Measurements from ENCODE around the gene BTBD9.

Gene BTBD9

DNA sequence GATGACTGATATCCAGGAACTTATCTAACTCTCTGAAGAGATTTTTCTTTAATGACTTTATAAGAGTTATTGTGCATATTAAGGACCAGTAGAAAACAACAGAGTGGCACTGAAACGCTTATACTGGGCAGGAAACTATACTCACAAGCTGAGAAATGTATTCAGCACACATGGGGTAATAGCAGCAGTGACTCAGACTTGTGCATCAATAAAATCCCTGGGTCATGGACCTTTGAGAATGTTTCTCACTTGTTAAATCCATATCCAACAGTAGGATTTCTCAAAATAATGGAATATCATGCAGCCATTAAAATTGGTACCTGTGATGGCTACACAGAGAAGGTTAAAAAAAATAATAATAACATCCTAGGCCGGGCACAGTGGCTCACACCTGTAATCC is 219.5 kb downstream of the BTBD9 start:
- DNase-seq: no peak

DNA sequence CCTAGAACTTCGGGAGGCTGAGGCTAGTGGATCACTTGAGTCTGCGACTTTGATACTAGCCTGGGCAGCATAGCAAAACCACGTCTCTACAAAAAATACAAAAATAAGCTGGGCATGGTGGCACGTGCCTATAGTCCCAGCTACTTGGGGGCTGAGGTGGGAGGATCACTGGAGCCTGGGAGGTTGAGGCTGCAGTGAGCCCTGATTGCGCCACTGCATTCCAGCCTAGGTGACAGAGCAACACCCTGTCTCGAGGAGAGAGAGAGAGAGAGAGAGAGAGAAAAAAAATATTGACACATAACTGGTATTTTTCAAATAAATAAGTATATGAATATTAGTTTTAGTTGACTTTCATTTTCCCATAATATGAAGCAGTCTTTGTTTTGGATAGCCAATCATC is 222.2 kb downstream of the BTBD9 start:
- no peak for DNase-seq

DNA sequence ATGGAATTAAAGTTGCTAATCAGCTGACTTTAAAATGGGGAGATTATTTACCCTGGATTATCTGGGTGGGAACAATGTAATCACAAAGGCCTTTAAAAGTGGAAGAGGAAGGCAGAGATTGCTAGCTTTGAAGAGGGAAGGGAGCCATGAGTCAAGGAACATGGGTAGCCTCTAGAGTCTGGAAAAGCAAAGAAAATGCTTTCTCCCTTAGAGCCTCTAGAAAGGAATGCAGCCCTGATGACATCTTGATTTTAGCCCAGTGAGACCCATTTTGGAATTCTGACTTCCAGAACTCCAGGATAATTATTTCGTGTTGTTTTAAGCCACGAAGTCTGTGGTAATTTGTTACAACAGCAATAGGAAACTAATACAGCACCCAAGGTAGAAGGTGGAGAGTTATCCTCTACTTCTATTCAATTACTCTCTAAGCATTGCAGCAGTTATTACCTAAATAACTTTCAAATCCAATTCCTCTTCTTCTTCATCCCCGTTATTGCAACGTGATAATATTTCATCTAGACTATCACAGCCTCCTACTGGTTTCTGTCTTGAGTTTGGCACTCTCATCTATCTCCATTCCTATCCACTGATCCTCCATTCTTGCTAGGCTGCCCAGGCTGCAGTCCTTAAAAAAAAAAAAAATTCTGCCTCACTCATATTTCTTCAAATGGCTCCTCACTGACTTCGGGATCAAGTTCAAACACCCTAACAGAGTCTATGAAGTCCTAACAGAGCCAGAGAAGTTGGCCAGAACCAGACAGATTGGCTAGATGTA is 224.3 kb downstream of the BTBD9 start:
- DNase-seq: no peak

DNA sequence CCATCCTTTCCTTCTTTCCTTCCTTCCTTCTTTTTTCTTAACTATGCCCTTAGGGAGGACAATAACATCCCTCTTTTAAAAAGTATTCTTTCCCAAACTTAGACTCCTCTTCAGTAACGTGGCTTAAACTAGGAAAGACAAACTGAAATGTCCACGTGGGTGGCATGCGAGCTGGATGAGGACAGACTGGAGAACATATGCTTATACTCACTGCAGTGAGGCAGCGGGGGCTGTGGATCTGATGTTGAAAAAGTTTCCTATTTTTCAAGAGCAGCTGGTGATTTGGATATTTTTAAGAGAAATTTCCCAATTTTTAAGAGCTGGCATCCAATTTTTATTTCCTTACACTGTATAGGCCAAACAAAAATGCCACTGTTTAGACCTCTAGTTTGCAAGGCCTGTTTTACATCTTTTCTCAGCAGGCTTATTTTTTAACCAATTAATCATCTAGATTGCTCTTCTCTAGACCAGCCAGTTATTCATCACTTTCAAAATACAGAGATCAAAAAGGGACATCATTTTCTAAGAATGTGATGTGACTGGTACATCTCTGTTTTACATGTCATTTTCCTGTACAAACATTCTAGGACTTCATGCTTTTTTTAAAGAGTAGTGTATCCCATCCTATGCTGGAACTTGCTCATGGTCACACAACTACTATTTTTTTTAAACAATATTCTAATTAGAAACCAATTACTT is 226.5 kb downstream of the BTBD9 start:
- no peak for DNase-seq

DNA sequence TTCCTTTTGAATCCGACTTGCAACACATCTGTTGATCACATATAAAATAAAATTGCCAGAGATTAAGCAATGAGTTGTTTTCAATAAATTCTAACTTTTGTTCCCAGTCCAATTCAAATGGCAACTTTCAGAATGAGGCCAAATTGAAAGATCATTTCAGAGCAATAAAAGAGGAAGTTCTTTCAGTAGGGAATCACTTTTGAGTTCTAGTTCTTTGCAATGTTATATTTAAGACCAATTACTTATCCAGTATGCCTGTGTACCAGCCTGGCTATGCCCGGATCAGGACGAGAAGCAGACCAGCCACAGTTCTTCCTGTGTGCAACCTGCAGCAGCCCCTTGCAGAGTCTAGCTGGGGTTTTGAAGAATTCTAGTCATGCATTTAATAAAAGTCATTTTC is 232.5 kb downstream of the BTBD9 start:
- DNase-seq: no peak

DNA sequence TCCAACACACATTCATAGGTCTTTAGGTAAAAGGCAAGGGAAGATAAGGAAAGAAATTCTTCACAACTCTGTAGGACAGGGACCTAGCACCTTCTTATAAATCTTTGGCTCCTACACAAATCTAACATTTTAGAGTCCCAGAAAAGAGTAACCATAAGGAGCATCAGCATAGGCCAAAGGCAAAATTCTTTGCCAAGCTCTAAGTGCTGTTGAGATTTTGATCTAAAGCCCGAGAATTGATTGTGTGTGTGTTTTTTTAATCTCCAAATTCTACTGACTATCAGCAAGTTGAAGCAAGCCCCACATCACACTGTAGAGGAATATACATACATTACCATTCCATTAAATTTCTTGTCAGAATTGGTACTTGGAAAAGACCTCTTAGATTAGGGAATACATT is 233.6 kb downstream of the BTBD9 start:
- DNase-seq: no peak

DNA sequence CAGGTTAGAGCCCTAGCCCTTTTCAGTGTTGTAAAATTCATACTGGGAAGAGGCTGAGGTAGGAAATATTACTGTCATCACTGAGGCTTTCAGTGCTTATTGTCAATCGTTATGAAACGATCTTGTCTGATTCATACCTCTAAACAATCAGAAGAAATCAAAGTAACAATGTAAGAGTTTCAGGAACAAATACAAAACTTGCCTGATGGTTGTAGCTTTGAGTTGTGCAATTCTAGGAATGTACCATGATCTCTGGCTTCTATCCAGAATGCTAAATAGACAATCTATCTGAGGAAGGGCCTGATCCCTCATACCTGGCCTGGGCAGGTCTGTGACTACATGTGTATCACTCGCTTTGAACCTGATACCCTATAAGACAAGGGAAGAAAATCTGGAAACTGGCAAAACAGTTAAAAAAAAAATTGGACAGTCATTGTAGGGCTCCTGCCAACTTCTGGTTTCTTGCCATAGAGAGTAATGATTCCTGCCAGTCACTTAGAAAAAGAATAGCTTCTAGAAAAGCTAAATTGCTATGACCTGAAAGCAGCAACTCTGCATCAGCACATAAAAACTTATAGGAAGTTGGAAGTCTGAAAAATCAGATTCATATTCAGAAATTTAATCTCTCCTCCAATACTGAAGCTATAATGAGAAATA is 234.7 kb downstream of the BTBD9 start:
- DNase-seq: no peak

DNA sequence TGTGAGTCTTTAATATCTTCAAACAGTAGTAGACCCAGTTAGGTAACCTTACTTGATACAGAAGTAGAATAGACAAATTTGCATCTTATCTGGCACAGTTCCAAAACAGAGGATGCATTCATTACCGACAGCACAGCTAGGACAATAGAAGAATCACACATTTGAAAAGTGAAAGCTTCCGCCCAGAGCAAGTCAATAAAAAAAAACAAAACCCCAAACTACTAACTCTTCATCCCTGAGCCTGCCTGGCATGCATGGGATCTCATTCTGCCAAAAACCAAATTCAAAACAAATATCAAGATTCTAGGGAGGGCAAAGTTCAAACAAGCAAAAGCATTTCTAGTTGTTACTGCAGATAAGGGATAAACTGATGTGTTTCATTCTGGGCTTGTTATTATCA is 235.4 kb downstream of the BTBD9 start:
- no peak for DNase-seq

DNA sequence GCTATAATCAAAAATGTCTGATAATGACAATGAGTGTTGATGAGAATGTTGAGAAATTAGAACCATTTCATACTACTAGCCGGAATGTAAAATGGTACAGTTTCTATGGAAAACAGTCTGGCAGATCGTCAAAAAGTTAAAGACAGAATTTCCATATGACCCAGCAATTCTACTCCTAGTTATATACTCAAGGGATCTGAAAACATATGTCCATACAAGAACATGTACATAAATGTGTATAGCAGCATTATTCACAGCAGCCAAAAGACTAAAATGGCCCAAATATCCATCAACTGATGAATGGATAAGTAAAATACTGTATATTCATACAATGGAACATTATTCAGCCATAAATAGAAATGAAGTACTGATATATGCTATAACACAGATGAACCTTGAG is 236.2 kb downstream of the BTBD9 start:
- no peak for DNase-seq

DNA sequence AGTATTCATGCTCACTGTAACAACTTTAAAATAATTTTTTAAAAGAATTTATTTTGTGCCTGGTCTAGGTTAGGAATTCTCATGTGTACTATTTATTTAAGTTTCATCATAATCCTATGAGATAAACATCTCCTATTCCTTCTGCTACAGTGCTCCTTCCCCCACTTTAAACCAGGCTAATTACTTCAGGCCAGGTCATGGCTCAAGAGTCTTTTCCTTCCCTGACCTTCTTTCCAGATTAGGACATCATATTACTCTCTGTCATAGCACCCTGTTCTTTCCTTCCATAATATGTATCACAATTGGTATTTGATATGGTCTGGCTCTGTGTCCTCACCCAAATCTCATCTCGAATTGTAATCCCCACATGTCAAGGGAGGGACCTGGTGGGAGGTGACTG is 239.0 kb downstream of the BTBD9 start:
- no peak for DNase-seq

DNA sequence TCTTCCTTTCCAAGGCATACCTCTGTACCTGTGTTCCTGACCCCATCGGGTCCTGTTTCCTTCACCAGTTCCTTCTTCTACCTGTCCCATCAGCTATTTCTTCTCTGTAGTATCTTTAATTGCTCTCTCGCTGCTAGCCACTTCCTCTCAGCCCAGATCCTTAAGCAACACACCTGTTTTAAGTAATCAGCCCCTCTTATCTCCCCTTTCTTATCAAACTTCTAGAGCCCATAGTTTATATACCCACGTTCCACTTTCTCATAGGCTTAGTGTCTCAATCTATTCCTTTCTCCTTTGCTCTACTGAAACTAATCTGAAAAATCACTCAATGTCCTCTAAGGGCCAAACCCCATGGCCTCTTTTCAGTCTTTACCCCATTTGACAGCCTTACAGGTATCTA is 239.6 kb downstream of the BTBD9 start:
- no peak for DNase-seq

DNA sequence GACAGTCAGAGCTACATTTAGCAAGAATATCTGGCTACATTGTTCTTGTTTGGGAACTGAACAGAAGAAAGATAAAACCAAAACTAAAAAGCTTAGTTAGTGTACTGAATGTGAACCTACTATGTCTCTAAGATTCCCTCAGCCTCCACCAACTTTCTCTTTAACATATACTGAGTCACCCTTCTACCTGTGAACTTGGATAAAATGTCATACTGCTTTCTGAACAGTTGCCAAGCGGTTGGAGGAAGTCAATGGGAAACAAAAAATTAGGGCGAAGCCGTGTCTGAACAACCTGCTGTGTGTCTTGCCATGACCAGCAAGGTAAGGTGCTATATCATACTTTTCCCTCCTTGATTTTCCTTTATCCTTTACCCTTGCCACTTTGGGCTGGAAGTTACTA is 243.5 kb downstream of the BTBD9 start:
- DNase-seq: no peak

DNA sequence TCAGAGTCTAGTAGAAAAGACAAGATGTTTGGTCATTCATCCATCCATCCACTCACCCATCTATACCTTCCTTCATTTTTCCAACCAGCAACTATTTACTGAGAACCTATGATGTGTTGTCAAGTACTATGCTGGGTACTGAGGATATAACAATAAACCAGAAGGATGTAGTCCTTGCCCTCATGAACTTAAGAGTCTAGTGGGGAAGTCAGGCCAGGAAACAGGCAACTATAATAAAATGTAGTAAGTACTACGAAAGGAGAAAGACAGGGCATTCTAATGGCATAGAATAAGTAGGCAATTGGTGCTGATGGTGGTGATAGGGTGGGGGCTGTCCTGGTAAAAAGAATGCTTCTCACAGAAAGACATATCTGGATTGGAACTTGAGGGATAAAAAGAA is 245.7 kb downstream of the BTBD9 start:
- no peak for DNase-seq

DNA sequence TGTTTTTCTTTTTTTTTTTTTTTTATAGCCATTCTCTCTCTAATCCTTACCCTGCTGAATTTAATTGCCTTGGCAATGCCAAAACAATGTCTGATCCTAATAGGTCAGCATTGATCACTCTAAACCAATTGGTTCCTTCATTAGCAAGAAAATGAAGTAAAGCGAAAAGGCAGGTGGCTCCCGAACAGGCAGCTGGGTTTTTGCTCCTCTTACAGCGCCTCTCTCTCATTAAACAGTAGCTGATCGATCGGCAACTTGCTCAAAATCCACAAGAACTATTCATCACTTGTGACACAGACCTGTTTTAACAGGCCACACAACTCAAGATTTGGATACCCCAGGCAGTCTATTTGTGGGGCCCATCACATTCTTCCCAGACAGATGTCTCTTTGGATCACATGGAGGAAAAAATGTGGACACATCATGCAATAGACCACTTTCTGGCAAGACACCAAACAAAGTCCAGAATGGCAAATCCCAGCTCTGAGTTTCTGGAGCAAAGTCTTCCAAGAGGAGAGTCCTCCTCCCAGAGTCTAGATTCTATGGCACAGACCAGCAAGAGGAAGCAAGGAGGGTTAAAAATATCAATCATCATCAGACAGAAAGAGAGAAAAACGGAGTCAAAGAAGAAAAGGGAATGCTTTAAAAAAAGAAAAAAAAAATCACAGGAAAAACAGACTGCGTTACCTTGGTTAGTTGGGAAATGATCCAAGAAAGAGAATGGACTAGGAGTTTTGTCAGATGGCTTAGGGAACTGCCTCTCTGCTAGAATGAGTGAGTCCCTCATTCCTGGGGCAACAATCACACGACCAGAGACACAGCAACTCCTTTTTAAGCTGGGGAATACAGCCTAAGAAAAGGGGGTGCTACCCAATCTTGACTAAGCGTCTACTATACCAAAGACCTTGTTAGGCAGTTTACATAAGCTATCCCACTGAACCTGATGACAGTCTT is 247.8 kb downstream of the BTBD9 start:
- no peak for DNase-seq

DNA sequence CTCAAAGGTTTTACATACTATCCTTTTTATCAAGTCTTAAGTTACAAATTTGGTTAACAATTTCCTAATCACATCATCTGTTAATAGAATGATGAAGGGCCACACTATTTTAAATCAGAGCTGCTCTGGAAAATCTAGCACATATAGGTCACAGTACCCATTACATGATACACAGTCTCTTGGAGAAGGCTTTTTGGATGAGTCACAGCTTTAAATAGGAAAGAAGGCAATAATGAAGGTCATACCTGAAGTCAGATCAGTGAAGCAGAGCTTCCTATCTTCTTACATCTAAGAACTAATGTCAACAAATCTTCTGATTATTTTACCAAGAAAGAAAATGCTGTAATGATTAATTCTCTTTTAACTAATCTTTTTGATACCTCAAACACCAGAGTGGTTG is 248.5 kb downstream of the BTBD9 start:
- DNase-seq: no peak

DNA sequence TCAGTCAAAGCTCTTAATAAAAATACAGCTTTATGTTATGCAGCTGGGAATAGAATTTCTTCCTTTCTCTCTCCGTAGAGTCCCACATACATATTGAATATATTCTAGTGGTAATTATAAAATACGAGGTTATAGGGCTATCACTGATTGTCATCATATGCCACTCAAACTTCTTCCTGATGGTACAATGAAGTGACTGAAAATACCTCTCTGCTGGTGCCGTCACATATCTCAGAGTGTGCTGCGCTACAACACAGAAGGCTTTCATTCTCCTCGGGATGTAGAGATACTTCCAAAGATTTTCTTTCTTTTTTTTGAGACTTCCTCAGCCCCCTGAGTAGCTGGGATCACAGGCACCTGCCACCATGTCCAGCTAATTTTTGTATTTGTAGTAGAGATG is 249.9 kb downstream of the BTBD9 start:
- DNase-seq: no peak

DNA sequence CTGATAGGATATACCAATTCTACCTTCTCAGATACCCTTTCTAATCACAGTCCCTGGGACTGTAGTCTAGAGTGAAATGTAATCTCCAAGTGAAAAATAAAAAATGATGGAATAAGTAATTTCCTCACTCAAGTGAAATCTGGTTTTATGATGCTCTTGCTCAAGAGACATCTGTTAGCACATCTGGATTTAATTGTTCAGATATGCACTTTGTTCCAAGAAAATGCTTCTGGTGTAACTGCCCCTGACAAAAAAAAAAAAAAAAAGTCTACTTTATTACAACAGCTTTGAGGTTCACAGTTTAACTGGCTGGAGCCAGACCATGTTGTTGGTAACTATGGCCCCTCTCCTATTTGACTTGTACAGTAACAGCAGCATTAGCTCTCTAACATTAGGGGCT is 251.8 kb downstream of the BTBD9 start:
- no peak for DNase-seq

DNA sequence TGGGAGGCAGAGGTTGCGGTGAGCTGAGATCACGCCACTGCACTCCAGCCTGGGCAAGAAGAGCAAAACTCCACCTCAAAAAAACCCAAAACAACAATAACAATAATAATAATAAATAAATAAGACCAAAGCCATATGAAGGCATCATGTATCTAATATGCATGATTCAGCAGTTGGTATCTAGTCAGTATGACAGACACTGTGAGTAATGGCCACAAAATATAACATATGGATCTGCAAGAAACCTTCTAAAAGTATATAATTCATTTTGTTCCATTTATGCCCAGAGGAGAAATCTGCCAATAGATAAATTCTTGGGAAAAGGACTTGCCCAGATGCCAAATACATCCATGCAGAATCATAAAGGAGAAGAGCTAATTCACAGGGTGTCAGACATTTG is 252.3 kb downstream of the BTBD9 start:
- no peak for DNase-seq

DNA sequence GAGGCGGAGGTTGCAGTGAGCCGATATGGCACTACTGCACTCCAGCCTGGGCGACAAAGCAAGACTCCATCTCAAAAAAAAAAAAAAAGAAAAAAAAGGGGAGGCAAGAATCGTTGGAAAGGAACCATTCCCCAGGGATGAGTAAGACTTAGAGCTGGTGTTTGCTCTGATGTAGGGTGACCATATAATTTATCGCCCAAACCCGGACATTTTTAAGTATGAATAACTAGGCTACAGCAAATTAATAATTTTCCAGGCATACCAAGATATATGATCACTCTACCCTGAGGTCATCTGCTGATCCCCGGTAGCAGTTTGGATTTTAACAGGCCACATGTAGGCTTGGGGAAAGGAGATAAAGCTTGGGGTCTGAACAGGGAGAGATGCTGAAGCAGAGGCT is 260.9 kb downstream of the BTBD9 start:
- no peak for DNase-seq

DNA sequence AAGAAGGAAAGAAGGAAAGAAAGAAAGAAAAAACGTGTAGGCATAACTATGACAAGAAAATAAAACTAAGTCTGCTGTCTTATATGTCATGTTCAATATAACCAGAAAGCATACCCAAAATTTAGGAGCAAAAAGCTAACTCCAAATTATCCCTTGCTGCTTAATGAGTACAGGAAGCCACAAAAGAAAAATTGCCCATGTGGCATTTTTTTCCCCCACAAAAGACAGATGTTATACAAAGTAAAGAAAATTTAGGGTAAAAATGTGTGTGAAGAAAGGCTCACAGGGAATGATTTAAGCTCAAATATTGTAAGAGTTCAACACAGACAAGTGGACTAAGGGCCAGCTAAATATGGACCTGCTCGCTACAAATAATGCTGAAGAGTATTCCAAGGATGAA is 263.8 kb downstream of the BTBD9 start:
- no peak for DNase-seq

DNA sequence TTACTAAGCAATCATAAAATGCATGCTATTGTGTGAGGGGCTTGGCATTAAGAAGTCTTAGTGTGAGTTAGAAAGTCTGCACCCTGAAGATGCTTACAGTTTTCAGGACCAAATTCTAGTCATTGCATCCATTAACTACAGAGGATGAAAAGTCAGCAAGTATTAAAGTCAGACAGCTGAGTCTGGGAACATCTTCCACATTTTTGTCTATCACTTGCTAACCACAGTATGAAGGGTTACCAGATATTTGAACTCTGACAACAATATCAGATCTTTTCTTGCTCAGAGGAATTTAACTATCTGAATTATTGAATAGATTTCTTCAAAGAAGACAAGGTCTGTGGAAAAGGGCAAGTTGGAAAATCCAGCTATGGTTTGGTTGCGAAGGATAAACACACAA is 264.4 kb downstream of the BTBD9 start:
- DNase-seq: no peak

DNA sequence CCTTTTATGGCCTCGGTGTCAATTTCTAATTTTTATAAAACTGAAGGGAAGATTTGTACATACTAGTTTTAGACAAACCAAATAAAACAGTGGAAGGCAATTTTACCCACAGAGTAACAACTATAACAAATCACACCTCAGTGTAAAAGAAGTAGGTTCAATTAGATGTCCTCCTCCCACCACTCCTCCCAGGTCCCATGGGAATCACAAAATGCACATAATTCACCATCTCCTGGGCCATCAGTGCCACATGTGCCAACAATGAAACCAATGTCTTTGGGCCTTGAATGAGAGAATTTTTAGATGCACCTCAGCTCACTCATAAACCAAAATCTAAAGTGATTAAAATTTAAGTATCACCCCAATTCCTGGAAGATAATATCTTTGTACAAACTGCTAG is 267.8 kb downstream of the BTBD9 start:
- DNase-seq: no peak

Data from NCI-H2029 treated with DMSO at 0.1 percent for 48 hours (cell line).